ENCODE measurements around the gene COLEC11.

DNA sequence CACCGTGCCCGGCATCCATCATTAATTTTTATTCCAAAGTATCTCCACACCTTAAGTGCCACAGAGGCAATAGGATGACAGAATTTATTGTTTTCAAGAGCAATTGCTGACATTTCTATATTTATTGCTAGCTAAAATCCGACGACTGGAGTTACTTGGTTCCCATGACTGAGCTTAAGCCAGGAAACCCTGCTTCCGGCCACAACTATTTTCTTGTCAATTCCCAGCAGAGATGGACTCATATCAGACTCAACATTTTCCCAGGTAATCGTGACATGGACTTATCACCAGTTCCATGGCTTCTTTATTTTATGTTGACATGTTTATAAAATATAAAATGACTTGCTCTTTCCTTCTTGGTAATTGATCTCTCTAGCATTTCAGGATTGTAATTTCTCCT lies 87.9 kb downstream of the COLEC11 start:
- TF ChIP-seq, protein P1, sequence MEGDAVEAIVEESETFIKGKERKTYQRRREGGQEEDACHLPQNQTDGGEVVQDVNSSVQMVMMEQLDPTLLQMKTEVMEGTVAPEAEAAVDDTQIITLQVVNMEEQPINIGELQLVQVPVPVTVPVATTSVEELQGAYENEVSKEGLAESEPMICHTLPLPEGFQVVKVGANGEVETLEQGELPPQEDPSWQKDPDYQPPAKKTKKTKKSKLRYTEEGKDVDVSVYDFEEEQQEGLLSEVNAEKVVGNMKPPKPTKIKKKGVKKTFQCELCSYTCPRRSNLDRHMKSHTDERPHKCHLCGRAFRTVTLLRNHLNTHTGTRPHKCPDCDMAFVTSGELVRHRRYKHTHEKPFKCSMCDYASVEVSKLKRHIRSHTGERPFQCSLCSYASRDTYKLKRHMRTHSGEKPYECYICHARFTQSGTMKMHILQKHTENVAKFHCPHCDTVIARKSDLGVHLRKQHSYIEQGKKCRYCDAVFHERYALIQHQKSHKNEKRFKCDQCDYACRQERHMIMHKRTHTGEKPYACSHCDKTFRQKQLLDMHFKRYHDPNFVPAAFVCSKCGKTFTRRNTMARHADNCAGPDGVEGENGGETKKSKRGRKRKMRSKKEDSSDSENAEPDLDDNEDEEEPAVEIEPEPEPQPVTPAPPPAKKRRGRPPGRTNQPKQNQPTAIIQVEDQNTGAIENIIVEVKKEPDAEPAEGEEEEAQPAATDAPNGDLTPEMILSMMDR (IDR thresholded peaks at IDR 0.05 in 2 of 3, conservative IDR thresholded peaks at IDR 0.05 in 1 of 3; ENCODE audit: insufficient read depth in 2 of 3, low read depth in 1 of 3, low read length in 3 of 3), result no peak
- TF ChIP-seq, protein P2, sequence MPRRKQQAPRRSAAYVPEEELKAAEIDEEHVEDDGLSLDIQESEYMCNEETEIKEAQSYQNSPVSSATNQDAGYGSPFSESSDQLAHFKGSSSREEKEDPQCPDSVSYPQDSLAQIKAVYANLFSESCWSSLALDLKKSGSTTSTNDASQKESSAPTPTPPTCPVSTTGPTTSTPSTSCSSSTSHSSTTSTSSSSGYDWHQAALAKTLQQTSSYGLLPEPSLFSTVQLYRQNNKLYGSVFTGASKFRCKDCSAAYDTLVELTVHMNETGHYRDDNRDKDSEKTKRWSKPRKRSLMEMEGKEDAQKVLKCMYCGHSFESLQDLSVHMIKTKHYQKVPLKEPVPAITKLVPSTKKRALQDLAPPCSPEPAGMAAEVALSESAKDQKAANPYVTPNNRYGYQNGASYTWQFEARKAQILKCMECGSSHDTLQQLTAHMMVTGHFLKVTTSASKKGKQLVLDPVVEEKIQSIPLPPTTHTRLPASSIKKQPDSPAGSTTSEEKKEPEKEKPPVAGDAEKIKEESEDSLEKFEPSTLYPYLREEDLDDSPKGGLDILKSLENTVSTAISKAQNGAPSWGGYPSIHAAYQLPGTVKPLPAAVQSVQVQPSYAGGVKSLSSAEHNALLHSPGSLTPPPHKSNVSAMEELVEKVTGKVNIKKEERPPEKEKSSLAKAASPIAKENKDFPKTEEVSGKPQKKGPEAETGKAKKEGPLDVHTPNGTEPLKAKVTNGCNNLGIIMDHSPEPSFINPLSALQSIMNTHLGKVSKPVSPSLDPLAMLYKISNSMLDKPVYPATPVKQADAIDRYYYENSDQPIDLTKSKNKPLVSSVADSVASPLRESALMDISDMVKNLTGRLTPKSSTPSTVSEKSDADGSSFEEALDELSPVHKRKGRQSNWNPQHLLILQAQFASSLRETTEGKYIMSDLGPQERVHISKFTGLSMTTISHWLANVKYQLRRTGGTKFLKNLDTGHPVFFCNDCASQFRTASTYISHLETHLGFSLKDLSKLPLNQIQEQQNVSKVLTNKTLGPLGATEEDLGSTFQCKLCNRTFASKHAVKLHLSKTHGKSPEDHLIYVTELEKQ (CRISPR knock-in tag; IDR thresholded peaks at IDR 0.05), result no peak
- TF ChIP-seq SMARCA4 (IDR thresholded peaks at IDR 0.05) (no peak), CHD4 (IDR thresholded peaks at IDR 0.05; ENCODE audit: insufficient read depth, insufficient replicate concordance, low read depth, low read length, poor library complexity, severe bottlenecking) (no peak), TCF7 (IDR thresholded peaks at IDR 0.05; ENCODE audit: borderline replicate concordance) (no peak), CCAR2 (IDR thresholded peaks at IDR 0.05; ENCODE audit: low read depth, low read length) (no peak), GTF2F1 (IDR thresholded peaks at IDR 0.05; ENCODE audit: low read depth, low read length) (no peak), CEBPB (tag; IDR thresholded peaks at IDR 0.05) (no peak), FOSL1 (tag; conservative IDR thresholded peaks at IDR 0.05) (no peak)
- TF ChIP-seq, protein P3, sequence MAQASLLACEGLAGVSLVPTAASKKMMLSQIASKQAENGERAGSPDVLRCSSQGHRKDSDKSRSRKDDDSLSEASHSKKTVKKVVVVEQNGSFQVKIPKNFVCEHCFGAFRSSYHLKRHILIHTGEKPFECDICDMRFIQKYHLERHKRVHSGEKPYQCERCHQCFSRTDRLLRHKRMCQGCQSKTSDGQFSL (CRISPR knock-in tag; IDR thresholded peaks at IDR 0.05), result no peak
- TF ChIP-seq, protein P3 (tag; IDR thresholded peaks at IDR 0.05), result no peak
- TF ChIP-seq, protein P4, sequence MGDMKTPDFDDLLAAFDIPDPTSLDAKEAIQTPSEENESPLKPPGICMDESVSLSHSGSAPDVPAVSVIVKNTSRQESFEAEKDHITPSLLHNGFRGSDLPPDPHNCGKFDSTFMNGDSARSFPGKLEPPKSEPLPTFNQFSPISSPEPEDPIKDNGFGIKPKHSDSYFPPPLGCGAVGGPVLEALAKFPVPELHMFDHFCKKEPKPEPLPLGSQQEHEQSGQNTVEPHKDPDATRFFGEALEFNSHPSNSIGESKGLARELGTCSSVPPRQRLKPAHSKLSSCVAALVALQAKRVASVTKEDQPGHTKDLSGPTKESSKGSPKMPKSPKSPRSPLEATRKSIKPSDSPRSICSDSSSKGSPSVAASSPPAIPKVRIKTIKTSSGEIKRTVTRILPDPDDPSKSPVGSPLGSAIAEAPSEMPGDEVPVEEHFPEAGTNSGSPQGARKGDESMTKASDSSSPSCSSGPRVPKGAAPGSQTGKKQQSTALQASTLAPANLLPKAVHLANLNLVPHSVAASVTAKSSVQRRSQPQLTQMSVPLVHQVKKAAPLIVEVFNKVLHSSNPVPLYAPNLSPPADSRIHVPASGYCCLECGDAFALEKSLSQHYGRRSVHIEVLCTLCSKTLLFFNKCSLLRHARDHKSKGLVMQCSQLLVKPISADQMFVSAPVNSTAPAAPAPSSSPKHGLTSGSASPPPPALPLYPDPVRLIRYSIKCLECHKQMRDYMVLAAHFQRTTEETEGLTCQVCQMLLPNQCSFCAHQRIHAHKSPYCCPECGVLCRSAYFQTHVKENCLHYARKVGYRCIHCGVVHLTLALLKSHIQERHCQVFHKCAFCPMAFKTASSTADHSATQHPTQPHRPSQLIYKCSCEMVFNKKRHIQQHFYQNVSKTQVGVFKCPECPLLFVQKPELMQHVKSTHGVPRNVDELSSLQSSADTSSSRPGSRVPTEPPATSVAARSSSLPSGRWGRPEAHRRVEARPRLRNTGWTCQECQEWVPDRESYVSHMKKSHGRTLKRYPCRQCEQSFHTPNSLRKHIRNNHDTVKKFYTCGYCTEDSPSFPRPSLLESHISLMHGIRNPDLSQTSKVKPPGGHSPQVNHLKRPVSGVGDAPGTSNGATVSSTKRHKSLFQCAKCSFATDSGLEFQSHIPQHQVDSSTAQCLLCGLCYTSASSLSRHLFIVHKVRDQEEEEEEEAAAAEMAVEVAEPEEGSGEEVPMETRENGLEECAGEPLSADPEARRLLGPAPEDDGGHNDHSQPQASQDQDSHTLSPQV (IDR thresholded peaks at IDR 0.05), result no peak
